Upper lobe of left lung (tissue), 4 donors: ENCODE data around the gene CUZD1.

Source experiments
- CTCF ChIP-seq, 6 experiments: fragments of 450-650 bp in 4 of 6; fragments of 200-600 bp in 2 of 6; sonication (generic) in 2 of 6; IDR thresholded peaks; one replicate each; pipeline ENCODE4 v1.5.1; 2016 to 2019; ENCODE audit warnings: antibody characterized with exemption in 6 of 6
- EP300 ChIP-seq, 4 donors: sonication (generic); formaldehyde crosslinking; IDR thresholded peaks; one replicate each; pipeline ENCODE4 v1.5.1; 2017; ENCODE audit warnings: antibody characterized with exemption in 4 of 4, control low read depth in 2 of 4
- POLR2A ChIP-seq, 4 donors: fragments of 450-650 bp; IDR thresholded peaks; one replicate each; pipeline ENCODE4 v1.5.1; 2016 to 2017; ENCODE audit warnings: antibody characterized with exemption in 4 of 4, mild to moderate bottlenecking in 2 of 4
- POLR2AphosphoS5 ChIP-seq, 2 donors: sonication (generic); formaldehyde crosslinking; IDR thresholded peaks; one replicate each; pipeline ENCODE4 v1.5.1; 2017; ENCODE audit warnings: antibody characterized with exemption in 2 of 2

- TF ChIP-seq CTCF (IDR thresholded peaks at IDR 0.05): no peak
- peak; percentile 34 to 37 for TF ChIP-seq POLR2AphosphoS5 (IDR thresholded peaks at IDR 0.05)
- no peak for TF ChIP-seq EP300 (IDR thresholded peaks at IDR 0.05)
- TF ChIP-seq POLR2A (IDR thresholded peaks at IDR 0.05): peak in 1 of 4 donors; percentile 50
These were observed 33.9 kb upstream of the CUZD1 start, which contains the start of gene FAM24B for GRCh38 chr10:122879339-122880273.
